ENCODE data around the gene CFB.
"Not testable (repeated sequence)": the region's sequence is repeated elsewhere in the genome, so short reads cannot be mapped to it uniquely, and the experiment has no call there.

Gene CFB

GRCh38 chr6:31979238-31979898 lies 33.5 kb downstream of the CFB start:
- no peak for DNase-seq (ENCODE audit: low read depth)
- no peak overlapping the region for H3K4me3 ChIP-seq (ENCODE audit: low read depth, low read length)
- no peak for TF ChIP-seq CTCF (IDR thresholded peaks at IDR 0.05; ENCODE audit: control insufficient read depth, extremely low read depth, insufficient read depth)

DNA sequence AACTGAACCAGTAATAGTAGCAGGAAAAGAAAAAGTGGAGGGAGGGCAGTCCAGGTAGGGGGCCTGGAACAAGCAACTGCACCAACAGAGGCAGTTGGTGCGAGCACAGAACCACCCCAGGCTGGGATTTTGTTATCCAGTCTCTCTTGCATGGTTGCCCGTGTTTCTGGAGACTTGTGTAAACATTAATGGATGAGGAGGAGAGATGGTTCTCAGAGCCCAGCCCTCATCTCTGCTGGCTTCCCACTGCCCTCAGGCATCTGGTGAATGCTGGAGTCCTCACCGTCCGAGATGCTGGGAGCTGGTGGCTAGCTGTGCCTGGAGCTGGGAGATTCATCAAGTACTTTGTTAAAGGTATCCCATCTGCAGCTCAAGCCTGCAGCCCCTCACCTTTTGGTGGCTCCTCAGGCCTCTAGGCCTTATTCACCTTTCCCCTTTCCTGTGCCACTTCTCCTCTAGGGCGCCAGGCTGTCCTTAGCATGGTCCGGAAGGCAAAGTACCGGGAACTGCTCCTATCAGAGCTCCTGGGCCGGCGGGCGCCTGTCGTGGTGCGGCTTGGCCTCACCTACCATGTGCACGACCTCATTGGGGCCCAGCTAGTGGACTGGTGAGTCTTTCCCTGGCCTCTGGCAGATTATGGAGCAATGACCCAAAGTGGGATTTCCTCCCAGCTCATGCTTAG lies 34.4 kb downstream of the CFB start:
- H3K4me3 ChIP-seq (ENCODE audit: low read depth, low read length): not testable (repeated sequence)

DNA sequence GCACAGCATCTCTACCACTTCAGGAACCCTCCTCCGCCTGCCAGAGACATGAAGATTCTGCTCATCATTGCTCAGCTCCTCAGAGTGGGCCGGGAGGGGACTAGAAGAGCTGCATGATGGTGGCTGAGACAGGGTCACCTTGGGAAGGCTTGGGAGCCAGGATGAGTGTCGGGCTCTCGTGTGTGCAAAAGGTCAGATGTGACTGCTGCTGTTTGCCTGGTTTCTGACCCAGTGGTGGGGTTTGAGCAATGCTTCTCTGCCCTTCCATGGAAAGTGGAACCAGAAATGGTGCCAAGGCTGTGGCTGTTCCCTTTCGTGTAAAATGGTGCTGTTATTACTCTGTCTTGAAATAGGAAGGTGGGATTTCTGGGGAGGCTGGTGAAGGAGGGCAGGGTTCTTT lies 35.1 kb downstream of the CFB start:
- DNase-seq (ENCODE audit: low read depth); H3K4me3 ChIP-seq (ENCODE audit: low read depth, low read length): not testable (repeated sequence)

More for the DNA sequence above, 34.4 kb downstream of the CFB start:
- DNase-seq (ENCODE audit: low read depth): not testable (repeated sequence)

- not testable (repeated sequence) for H3K4me3 ChIP-seq (ENCODE audit: low read depth, low read length); DNase-seq (ENCODE audit: low read depth)
Observed at GRCh38 chr6:31981744-31982143, 35.8 kb downstream of the CFB start, which contains the start of gene C4A. Gene C4A (plus strand): TSS chr6:31982057. CDS start chr6:31982108, 51 bp downstream.

DNA sequence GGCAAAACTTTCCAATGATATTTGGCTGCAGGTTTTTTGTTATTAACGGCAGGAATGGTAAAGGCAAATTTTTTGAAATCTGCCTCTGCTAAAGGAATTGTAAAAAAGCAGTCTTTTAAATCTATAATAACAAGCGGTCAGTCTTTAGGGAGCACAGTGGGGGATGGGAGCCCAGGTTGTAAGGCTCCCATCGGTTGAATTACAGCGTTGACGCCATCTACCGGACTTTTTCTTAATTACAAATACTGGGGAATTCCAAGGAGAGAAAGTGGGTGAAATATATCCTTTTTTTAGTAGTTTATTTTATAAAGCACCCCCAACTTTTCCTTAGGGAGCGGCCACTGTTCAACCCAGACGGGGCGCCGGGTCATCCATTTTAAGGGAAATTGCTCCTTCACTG lies 43.5 kb downstream of the CFB start:
- not testable (repeated sequence) for DNase-seq (ENCODE audit: low read depth)

GRCh38 chr6:31994421-31994820 lies 48.5 kb downstream of the CFB start:
- DNase-seq (ENCODE audit: low read depth): not testable (repeated sequence)

More for the DNA sequence above, 43.5 kb downstream of the CFB start:
- not testable (repeated sequence) for H3K4me3 ChIP-seq (ENCODE audit: low read depth, low read length)

GRCh38 chr6:31996385-31996784 lies 50.5 kb downstream of the CFB start:
- H3K4me3 ChIP-seq (ENCODE audit: low read depth, low read length); DNase-seq (ENCODE audit: low read depth): not testable (repeated sequence)

More at GRCh38 chr6:31994421-31994820, 48.5 kb downstream of the CFB start:
- not testable (repeated sequence) for H3K4me3 ChIP-seq (ENCODE audit: low read depth, low read length)

Measured in LNCaP clone FGC (cell line).